ENCODE measurements around the gene TSPAN9.

DNA sequence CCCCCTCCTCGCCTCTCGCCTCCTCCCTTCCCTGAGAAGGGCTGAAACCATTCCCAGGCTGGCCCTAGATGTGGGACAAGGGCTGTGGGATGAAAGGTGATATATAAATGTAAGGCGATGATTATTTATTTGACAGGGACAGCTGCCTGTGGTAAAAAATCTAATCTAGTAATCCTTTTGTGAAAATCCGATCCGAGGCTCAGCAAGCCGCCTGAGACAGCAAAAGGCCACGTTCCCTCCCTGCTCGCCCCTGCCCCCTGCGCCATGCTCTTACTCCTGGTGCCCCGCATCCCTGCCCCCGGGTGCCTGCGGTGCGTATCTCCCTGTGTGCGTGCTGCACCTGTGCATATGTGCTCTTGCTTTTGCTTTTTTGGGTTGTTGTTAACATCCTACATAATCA lies 65.2 kb downstream of the TSPAN9 start:
- TF ChIP-seq GATA2 (IDR thresholded peaks at IDR 0.05; ENCODE audit: low read depth, low read length) (no peak), GATA3 (IDR thresholded peaks at IDR 0.05; ENCODE audit: low read depth, low read length) (no peak)

All from SH-SY5Y (cell line).